GM11168 (cell line): ENCODE measurements around the gene AGAP1.

Experiments
- in situ Hi-C: fragments of 300-500 bp; cut with MboI; formaldehyde crosslinking; loops from one replicate; pipeline ENCODE4 v1.12.0; 2022; ENCODE audit warnings: low sequenced_read_pairs; ENCODE audit not compliant: unreplicated experiment

The AGAP1 gene

GRCh38 chr2:235841863-235842262, 348.0 kb downstream of the AGAP1 start:
- in situ Hi-C loops: no loop called here

- in situ Hi-C loops: no loop called here
These were observed 349.1 kb downstream of the AGAP1 start for GRCh38 chr2:235842941-235843340.

- in situ Hi-C loops: no loop called here
These were observed 349.9 kb downstream of the AGAP1 start for GRCh38 chr2:235843591-235844395.

DNA sequence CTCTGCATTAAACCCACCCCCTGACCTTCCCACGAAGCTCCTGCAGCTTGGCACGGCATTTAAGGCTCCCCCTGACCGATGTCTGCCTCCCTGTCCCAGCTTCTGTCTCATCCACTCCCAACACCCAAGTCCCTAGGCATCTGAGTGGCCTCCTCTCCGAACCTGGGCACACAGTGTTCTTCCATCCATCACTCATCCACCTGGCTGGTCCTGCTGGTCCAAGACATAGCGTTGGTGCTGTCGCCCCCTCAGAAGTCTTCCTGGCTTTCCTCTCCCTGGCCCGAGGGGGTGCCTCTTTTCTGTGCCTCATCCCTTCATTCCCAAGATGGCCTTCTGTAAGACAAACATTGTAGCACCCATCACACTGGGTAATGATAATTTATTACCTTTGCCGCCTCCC, 350.7 kb downstream of the AGAP1 start:
- in situ Hi-C loops: no loop called here

DNA sequence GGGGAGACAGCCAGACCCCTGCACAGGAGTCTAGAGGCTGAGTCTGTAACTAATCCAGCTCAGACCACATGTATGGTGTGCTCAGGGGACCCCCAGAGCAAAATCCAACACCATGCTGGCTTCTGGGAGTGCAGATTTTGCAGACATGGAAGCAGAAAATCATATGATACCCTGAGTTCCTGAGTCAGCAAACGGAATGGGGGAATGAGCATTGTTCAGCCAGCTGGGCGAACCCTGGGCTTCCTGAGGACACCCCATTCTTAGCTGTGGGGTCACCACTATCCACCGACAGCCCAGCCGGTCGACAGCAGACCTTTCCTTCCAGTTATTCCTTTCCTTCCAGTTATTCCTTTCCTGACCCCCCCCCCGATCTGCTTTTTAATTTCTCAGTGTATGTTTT, 351.4 kb downstream of the AGAP1 start:
- in situ Hi-C loops: no loop called here

DNA sequence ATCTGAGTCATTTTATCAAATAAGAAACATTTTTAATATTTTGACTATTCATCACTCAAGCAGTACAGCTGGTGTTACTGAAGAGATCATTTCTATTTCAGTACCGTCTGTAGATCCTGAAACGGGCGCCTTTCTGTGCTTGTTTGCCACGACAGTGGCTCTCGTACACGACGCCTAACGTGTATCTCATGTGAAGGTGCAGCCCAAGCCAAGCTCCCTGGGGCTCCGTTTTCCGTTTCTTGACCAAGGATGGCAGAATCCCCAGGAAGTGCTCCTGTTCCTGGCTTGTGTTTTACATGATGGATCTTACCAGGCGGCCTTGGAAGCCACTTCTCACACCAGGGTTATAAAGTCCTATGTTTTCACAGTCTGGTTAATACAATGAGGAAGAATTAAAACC, 353.7 kb downstream of the AGAP1 start:
- in situ Hi-C loops: no loop called here

- in situ Hi-C loops: no loop called here
These were observed 354.2 kb downstream of the AGAP1 start for GRCh38 chr2:235848055-235848454.

- in situ Hi-C loops: no loop called here
These were observed 355.1 kb downstream of the AGAP1 start for GRCh38 chr2:235848946-235849345.

- in situ Hi-C loops: no loop called here
These were observed 355.6 kb downstream of the AGAP1 start for GRCh38 chr2:235849489-235849888.

DNA sequence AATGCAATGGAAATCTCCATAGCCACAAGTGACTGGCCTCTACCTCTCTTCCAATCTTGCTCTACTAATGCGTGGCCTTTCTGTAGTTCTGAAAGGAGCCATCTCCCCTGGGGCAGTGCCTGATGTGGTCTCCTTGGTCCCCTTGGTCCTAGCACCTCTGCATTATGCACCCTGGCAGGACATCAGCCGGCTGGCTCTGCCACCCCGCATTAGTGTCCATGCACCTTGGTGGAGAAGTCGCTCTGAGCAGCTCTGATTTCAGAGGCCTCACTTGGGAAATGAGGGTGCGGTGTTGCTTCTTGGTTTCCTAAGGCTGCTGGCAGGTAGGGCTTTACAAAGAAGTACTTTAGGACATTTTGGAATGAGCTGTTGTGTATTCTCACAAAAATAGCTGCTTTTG, 356.4 kb downstream of the AGAP1 start:
- in situ Hi-C loops: no loop called here

DNA sequence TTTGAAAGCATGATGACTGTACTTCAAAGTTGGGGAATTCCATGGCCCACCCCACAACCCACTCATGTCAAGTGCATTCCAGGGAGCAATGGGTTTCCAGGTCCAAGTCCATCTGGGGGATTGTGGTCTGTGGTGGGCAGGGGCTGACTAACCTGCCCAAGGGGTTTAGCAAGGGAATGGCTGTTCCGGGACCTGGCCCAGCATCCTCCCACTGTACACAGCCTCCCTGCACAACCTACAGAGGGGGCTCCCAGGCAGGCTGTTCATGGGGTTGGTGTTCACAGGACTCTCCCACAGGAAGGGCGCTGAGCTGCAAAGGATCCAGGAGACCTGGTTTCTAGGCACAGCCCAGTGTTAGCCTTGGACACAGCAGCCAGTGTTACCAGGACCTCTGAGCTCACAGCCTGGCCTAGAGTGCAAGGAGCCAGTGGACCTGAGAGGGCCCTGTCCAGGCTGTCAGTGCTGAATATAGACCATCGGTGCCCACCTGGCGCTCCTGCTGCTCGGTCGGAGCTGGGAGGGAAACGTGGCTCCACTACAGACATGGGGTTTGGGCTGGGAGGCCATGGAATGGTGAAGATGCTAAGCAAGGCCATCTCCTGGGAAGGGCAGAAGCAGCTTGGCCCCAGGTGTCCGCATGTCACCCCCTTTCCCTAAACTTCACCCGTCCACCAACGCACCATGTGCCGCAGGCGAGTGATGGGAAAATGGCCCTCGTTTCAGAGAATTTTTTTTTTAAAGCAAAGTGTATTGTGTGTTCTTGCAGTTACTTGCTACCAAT, 357.1 kb downstream of the AGAP1 start:
- in situ Hi-C loops: no loop called here

DNA sequence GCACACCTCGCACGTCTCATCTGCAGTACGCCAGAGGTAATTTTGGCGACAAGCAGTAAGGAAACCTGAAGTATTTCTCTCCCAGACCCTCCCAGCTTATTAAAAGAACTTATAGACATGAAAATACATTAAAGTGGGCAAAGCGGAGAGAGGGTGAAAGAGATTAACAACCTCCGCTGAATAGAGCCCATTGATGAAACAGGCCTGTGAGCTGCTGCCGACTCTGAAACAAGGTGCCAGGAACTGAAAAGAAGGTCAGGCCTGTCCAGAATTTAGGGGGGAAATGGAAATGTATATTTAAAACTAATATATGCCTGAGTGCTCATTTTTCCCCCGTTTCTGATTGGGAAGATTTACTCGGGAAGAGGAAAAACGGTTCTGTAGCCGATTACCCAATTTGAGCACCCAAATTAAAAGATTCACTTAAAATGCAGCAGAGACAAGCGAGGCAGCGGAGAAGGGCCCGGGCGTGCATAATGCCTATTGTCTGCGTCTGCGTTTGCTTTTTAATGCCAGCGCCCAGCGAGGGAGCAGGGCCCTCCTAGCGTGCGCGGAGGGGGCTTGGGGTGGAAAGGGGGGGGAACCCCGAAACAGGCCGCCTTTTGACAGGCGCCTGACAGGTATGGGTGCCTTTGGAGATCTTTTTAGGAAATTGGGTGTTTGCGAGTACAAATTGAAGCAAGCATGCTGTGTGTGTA, 358.1 kb downstream of the AGAP1 start:
- in situ Hi-C loops: no loop called here

GRCh38 chr2:235852526-235852920, 358.7 kb downstream of the AGAP1 start:
- in situ Hi-C loops: no loop called here

DNA sequence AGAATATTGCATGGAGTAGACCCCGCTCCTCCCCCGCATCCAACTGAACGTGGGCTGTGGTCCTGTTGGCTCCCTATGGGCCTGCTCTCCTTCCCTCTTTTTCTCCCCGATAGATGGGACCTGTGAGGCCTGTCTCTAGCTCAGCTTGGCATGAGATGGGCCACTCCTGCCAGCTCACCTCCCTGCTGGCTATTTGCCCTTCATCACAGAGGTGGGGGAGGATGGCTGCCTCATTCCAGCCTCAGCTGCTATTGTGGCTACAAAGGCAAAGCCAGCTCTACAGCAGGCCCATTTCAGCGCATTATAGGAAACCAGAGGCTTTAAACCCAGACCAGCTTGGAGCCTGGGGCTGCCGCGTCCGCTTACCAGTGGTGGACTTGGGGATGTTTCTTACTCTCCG, 360.4 kb downstream of the AGAP1 start:
- in situ Hi-C loops: no loop called here

- in situ Hi-C loops: no loop called here
These were observed 361.2 kb downstream of the AGAP1 start for GRCh38 chr2:235855011-235855410.

DNA sequence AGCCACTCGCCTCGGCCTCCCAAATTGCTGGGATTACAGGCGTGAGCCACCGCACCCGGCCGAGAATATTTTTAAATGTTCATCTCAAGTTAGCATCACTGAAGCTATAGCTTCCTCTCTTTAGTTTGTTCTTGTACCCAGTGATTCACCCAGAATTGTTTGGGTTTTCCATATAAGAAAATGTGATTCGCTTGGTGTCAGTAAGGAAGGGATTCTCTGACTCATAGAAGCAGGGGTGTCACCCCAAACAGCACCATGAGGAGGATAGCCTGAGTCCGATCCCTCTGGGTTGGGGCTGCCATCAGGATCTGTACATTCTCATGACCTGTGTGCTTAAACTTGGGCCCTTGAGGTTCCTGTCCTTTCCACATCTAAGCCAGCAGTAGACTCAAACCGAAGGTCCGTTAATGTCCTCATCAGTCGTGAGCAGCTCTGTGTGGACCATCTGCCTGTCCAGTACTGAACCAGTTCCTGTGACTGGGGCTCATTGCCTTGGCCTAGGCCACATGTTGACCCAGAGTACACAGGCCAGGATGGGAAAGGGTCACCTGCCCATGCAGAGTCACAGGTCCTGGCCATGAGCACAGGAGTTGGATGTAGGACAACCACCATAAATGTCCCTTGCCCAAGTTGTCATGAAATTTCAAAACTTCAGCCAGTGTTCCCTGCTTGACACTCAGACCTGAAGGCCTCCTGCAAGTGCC, 362.5 kb downstream of the AGAP1 start:
- in situ Hi-C loops: no loop called here

GRCh38 chr2:235857598-235857997, 363.8 kb downstream of the AGAP1 start:
- in situ Hi-C loops: no loop called here

- in situ Hi-C loops: no loop called here
These were observed 365.0 kb downstream of the AGAP1 start for GRCh38 chr2:235858881-235859280.

DNA sequence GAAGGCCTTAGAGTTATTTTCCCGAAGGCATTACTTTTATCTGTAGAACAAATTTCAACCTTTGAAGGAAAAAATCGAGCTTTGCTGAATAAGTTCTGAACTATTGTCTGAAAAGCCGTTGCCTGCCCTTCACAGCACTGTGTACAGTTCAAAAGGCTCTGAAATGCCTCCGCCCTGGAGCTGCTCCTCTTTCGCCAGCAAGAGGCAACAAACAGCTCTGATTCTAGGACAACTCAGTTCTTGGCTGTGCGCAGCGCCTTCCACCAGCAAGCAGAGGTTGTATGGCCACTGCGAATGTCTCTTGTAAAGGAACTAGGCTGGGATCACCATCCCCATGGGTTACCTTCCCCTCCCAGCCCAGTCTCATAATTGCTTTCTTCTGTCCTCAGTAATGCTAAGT, 365.8 kb downstream of the AGAP1 start:
- in situ Hi-C loops: no loop called here

DNA sequence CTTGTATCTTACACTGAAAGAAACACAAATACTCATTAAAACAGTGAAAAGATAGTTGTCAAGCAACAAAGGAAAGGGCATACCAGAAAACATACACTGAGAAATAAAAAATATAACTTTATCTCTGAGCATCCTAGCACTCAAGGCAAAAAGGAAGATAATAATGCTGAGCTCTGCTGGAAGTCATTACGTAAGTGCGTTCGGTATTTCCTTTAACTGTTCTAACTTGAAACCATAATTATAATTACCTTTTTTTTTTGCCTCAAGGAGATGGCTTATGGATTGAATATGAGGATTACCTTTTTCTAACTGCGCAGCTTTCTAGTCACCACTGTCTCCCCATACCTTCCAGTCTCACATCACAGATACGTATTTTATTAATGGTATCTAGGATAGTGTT, 366.3 kb downstream of the AGAP1 start:
- in situ Hi-C loops: no loop called here
